Measurements from ENCODE around the gene DNAH5.

DNA sequence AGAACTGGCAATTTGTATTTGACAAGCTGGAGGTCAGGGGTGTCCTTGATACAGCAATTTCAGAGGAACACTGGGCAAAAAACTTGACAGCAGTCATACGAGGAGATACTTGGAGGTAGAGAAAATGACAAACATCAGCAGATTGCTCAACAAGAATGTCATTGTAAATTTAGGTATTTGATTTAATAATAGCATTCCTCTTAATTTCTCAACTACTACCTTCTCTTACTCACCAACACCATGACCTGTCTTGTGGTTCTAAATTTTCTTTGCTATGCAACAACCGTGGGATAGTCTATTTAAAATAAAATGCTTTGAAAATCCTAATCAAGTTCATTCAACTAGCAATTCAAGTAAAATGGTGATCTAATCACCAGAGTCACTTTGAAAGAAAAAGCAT lies 128.4 kb downstream of the DNAH5 start:
- TF ChIP-seq, protein P1, sequence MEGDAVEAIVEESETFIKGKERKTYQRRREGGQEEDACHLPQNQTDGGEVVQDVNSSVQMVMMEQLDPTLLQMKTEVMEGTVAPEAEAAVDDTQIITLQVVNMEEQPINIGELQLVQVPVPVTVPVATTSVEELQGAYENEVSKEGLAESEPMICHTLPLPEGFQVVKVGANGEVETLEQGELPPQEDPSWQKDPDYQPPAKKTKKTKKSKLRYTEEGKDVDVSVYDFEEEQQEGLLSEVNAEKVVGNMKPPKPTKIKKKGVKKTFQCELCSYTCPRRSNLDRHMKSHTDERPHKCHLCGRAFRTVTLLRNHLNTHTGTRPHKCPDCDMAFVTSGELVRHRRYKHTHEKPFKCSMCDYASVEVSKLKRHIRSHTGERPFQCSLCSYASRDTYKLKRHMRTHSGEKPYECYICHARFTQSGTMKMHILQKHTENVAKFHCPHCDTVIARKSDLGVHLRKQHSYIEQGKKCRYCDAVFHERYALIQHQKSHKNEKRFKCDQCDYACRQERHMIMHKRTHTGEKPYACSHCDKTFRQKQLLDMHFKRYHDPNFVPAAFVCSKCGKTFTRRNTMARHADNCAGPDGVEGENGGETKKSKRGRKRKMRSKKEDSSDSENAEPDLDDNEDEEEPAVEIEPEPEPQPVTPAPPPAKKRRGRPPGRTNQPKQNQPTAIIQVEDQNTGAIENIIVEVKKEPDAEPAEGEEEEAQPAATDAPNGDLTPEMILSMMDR (IDR thresholded peaks at IDR 0.05): no peak
- TF ChIP-seq POLR2A (IDR thresholded peaks at IDR 0.05) (no peak), POLR2AphosphoS5 (IDR thresholded peaks at IDR 0.05) (no peak), EP300 (IDR thresholded peaks at IDR 0.05) (no peak)
